ENCODE measurements around the gene FXR2.
A peak's percentile ranks its signal among the peaks of the same experiment; 100 is the strongest.

Gene FXR2

DNA sequence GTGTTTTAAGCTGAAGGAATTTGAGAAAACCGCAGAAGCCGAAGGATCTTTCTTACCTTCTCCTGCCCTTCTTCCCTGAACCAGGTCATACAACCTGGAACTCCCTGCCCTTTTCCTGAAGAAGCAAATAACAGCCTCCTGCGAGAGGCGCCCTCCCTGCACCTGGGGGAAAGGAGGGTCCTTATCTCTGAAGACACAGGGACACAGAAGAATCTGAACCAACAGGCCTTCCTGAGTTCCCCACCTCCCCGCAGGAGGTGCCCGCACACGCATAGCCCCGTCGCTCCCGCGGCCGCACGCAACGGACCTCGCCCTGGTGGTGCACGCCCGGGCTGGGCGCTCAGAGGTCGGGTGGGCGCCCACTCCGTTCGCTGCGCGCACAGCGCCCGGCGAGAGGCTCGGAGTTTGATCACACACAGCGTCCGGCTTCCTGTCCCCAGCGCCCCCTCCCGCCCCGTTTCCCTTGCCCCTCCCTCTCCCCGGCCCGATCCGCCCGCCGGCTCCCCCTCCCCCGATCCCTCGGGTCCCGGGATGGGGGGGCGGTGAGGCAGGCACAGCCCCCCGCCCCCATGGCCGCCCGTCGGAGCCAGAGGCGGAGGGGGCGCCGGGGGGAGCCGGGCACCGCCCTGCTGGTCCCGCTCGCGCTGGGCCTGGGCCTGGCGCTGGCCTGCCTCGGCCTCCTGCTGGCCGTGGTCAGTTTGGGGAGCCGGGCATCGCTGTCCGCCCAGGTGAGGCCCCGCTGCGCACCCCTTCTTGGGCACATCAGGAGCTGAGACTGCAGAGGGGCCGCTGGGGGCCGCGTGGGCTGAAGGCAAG, 65.9 kb downstream of the FXR2 start, which contains the start of gene TNFSF12:
TSS of gene TNFSF12 (plus strand) at position 474 of the 816 bp plus-strand sequence. CDS start at position 570, 96 bp downstream.
- DNase-seq (ENCODE audit: low spot score): peak; percentile 53

- no peak for DNase-seq (ENCODE audit: low spot score)
These were observed 69.8 kb downstream of the FXR2 start for GRCh38 chr17:7544911-7545310.

Measured in CD4-positive, alpha-beta T cell treated with Interleukin-15 for 4 hours (primary cell).